Activated naive CD4-positive, alpha-beta T cell treated with anti-CD3 and anti-CD28 coated beads, Interleukin-2, amount 50 U/mL, for 72 hours (primary cell): ENCODE results near the gene PSD4. TPM values are rescaled to one million over a fixed set of nuclear protein-coding genes. Genes with fewer than 3 reads are reported as not detected.

Experiments used
- ATAC-seq, 2 donors: fragments of 150-1000 bp; cut with Tn5 transposase; 2 replicates each; pipeline ENCODE4 v1.10.0; 2021; ENCODE audit warnings: mild to moderate bottlenecking in 2 of 2, moderate library complexity in 2 of 2
- DNase-seq, 2 donors: peaks; one replicate each; pipeline ENCODE4 v3.0.0; 2021 to 2022; ENCODE audit warnings: low spot score in 2 of 2
- H3K27ac Mint-ChIP-seq, 2 donors: one replicate each; pipeline ENCODE4 v1.8.0; 2022; ENCODE audit warnings: mild to moderate bottlenecking in 2 of 2, mixed read lengths in 2 of 2
- H3K36me3 Mint-ChIP-seq, 2 donors: one replicate each; pipeline ENCODE4 v1.8.0; 2022; ENCODE audit warnings: mixed read lengths in 2 of 2
- H3K9me3 Mint-ChIP-seq, 2 donors: one replicate each; pipeline ENCODE4 v1.8.0; 2022; ENCODE audit warnings: mixed read lengths in 2 of 2
- total RNA-seq, 2 donors: library from RNA; stranded (reverse); gene quantifications; one replicate each; pipeline ENCODE4 v1.2.3, GENCODE V29; 2022

PSD4 gene
- total RNA-seq, 2 donors from 2014 or later, result 137 to 305 TPM

DNA sequence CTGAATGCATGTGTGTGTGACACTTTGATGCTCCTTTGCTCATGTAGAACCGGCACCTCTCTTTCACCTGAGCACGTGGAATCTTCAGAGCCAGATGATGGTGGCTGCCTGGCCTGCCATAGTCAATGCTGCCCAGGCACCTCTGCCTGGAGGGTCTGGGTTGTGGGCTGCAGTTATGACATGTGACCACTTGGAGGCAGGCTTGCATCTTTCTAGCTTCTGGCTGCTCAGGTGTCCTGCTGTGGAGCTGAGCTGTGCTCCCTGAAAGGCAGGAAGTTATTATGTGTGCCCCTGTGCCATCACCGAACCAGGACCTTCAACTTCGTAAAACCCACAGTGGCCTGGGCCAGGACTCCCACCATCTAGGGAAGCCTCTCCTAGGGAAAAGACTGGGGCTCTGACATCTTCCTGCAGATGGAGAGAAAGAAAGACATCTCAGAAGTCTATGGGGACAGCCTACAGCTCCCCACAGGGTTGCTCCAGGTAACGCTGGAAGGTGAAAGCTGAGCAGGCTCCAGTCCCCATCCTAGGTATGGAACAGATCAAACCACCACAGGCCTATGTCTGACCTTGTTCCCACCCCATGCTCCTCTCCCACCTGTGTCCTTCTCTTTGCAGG, 30.2 kb downstream of the PSD4 start:
- ATAC-seq (peak; percentile 72 to 78), DNase-seq (peak; percentile 70 to 73)
- H3K27ac Mint-ChIP-seq, result peak overlapping the region; percentile 22 to 70
- peaks cover 0 to 13% of the 10 kb centered on the region in 2 donors for H3K36me3 Mint-ChIP-seq
- H3K9me3 Mint-ChIP-seq, result no peaks in the 10 kb centered on the region

DNA sequence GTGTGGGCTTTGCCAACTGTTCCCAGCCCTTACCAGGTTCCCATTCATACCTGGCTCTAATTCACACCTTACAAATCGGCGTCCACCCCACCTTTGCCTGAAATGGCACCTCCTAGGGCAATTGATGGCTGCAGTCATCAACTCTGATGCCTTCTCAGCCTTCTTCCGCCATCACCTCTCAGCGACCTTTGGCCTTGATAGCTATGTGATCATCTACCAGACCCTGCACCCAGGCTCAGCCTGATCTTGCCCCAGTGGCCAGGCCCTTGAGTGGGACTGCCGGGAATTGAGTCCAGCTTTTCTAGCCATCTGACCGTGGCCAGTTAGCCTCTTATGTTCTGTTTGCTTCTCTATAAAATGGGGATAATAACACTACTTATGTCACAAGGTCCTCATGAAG, 32.5 kb downstream of the PSD4 start:
- peaks cover 0 to 7% of the 10 kb centered on the region in 2 donors for H3K36me3 Mint-ChIP-seq
- H3K27ac Mint-ChIP-seq, result peak overlapping the region; percentile 55 to 87

DNA sequence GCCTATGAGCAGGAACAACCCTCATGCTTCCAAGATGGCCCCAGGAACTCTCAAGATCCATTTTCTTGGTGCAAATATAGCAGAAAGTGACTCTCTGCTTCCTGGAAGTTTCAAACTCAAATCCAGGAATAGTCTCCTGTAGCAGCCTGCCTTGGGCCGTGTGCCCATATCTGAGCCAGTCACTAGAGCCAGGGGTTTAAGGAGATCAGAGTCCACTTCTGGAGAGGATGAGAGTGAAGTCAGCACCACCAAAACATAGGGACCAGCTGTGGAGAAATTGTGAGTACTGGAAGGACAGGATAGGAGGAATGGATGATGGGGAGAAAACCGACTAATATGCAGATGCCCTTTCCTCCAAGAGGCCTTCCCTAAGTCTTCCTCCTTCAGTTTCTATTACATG, 33.2 kb downstream of the PSD4 start:
- Mint-ChIP-seq H3K9me3 (no peaks in the 10 kb centered on the region), H3K27ac (peak overlapping the region in 1 of 2 donors; percentile 16), H3K36me3 (peaks cover 0 to 7% of the 10 kb centered on the region in 2 donors)
- no peak for DNase-seq
- ATAC-seq, result no peak

More for the DNA sequence above, 32.5 kb downstream of the PSD4 start:
- DNase-seq (no peak), ATAC-seq (no peak)
- H3K9me3 Mint-ChIP-seq, result no peaks in the 10 kb centered on the region

DNA sequence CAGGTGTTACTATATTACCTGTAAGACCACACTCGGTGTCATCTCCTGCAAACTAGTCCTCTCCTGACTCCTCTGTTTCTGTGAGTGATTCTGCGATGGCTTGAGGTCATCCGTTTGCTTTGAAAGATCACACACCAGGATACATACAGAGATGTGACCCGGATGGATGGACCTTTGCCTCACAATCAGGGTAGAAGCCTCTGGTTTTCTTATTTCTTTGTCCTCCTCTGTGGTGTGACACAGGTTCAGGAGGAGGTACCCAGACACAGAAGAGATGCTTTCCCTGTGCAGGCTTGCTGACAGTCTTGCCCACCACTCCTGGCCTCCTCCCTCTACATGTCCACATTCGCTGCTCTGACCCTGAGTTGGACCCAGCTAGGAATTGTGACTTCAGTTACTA, 34.6 kb downstream of the PSD4 start:
- ATAC-seq (no peak), DNase-seq (no peak)
- Mint-ChIP-seq H3K27ac (peak overlapping the region in 1 of 2 donors; percentile 28), H3K36me3 (no peaks in the 10 kb centered on the region), H3K9me3 (no peaks in the 10 kb centered on the region)

DNA sequence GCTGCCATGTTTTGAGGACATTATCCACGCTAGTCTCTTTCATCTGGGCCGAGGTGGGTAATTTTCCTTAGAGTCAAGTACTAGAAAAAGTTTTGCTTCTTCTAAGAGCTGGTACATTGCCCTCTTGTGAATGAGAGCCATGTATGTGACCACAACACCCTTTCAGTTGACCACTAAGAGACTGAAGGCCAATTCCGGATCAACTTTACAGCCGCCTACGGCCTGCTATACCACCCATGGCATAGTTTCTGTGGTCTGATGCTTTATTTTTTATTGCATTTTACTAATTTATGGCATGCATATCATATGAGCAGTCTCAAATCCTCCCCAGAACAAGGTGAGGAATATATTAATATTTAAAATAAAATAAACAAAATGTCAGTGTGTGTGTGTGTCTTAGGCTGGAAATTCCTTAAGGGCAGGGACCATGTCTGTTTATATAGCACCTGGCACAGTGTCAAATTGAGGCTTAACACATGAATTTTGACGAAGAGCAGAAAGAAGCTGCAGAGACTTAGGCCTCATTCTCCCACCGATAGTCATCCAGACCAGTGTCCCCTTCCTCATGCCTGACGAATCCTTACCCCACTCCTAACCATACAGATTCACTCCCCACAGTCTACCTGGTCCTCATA, 35.4 kb downstream of the PSD4 start:
- ATAC-seq, result no peak

DNA sequence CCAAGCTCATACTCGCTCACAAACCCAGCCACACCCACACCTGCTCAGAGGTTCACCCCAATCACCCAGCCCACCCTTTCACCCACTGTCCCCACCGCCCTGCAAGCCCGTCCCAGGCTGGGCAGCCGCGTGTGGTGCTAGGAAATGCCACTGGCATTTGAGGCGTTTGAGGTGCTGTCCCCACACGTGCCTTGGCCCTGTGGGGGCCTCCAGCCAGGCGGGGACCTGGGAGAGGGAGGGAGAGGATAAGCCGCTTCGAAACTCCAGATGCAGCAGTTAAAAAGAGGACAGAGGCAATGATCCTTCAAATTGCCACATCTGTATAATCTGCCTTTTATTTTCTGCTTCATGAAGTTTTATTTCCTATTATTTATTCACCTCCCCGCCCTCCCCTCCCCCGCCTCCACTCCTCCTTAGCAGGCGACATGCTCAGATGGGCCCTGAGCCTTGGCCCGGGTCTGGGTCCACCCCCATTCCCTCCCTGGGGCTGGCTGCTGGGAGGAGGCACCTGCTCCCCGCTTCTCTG, 35.9 kb downstream of the PSD4 start:
- Mint-ChIP-seq H3K27ac (peak overlapping the region; percentile 39 to 43), H3K9me3 (no peaks in the 10 kb centered on the region), H3K36me3 (no peaks in the 10 kb centered on the region)
- ATAC-seq, result peak in 1 of 2 donors; percentile 6
- no peak for DNase-seq

More for the DNA sequence above, 35.4 kb downstream of the PSD4 start:
- Mint-ChIP-seq H3K27ac (peak overlapping the region in 1 of 2 donors; percentile 39), H3K9me3 (no peaks in the 10 kb centered on the region), H3K36me3 (no peaks in the 10 kb centered on the region)
- DNase-seq, result no peak

DNA sequence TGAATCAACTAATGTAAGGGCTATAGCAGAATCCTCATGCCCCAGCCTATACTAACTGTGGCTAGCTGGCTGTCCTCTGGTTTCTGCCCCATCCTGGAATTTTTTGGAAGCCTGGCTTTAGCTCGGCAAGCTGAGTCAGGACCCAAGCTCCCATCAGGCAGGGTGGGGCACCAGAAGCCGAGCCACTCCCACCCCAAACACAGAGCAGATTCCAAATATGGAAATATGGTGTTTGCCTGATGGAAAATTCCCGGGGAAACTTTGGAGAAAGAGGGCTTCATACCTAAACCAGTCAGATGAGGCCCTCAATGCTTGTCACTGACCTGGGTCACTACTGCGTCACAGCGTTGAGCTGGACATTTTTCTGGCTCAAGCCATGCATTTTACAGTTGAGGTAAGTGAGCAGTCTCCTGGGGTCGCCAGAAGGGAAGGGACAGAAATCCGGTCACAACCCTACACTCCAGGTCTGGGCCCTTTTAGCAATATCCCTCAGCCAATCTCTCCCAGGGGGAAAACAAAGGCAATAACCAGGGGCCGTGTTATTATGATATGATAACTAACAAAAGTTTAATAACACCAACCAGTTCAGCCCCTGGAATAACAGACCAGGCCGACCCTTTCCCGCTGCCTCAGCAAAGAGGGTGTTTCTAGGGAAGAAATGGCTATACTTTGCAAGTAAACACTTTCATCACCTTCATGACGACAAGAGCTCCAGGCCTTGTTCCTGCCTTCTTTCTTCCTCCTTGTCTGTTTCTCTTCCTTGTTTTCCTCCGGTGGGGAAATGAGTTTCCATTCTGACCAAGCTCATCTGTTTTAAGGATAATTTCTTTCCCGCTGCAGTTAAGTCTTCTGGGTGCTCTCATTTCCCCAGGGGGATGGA, 37.7 kb downstream of the PSD4 start:
- Mint-ChIP-seq H3K9me3 (no peaks in the 10 kb centered on the region), H3K36me3 (no peaks in the 10 kb centered on the region), H3K27ac (no peak overlapping the region)
- DNase-seq, result no peak
- no peak for ATAC-seq

DNA sequence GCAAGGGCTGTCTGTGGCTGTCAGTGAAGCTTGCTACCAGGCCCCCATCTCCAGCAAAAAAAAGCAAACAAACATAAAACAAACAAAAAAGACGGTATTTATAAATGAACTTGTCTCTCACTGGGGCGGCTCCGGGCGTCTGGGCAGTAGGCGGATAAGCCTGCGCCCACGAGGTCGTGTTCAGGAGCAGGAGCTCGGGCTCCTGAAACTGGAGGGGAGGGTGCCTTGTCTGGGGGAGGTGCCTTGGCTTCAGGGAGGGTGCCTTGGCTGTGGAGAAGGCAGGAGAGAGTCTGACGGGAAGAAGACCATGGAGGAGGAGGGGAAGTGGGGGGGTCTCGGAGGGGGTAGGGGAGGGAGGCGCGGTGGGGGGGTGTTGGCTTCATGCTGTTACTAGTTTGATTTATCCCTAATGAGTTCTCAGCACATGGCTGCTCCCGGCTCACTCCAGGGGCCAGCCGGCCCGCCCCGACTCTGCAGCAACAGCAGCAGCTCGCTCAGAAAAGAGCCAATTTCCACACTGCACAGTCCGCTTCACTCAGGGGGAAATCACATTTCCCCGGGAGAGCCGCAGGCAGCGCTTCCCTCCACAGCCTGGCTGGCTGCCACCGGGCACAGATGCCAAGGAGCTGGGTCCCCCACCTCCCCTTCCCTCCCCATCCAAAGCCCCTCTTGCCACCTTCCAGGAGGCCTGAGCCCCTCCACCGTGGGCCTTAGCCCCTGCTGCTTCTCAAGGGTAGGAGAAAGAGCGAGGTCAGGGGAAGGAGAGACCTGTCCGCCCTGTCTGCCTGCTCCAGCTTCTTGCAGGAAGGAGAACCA, 38.7 kb downstream of the PSD4 start:
- H3K36me3 Mint-ChIP-seq, result no peaks in the 10 kb centered on the region
- H3K9me3 Mint-ChIP-seq, result no peaks in the 10 kb centered on the region
- H3K27ac Mint-ChIP-seq, result no peak overlapping the region
- ATAC-seq (no peak), DNase-seq (no peak)

DNA sequence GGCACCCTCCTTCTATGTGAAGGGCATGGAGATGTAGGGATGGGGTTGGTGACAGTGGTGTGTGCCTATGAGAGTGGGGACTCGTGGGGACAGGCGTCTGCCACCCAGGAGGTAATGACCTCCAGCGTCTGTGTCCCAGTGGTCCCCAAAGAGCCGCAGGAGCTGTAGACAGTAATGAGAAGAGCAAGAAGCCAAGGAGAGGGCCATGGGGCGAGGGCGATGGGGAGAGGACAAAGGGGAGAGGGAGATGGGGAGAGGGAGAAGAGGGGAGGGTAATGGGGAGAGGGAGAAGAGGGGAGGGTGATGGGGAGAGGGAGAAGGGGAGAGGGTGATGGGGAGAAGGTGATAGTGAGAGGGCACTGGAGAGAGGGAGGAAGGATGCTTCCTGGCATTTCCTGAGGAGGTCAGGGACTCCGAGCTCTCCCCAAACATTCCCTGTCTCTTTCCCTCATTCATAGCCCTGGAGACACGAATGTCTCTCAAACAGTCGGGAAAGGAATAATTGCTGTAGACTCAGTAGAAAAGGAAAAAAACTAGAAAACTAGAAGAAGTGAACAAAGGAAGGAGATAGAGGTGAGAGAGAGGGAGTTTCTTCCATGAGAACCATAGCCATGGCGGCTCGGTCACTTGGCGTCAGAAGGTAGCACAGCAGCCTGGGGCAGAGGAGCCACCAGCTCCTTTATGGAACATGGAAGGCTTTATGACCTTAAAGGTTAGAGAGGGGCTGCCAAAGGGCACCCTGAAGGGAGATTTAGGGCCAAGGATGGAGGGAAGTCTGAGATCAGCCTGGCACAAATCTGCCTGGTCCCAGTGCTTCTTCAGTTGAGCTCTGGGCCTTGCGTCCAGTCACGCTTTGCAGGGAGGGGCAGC, 39.5 kb downstream of the PSD4 start:
- Mint-ChIP-seq H3K27ac (peak overlapping the region in 1 of 2 donors; percentile 9), H3K9me3 (no peaks in the 10 kb centered on the region), H3K36me3 (no peaks in the 10 kb centered on the region)
- no peak for DNase-seq
- no peak for ATAC-seq

DNA sequence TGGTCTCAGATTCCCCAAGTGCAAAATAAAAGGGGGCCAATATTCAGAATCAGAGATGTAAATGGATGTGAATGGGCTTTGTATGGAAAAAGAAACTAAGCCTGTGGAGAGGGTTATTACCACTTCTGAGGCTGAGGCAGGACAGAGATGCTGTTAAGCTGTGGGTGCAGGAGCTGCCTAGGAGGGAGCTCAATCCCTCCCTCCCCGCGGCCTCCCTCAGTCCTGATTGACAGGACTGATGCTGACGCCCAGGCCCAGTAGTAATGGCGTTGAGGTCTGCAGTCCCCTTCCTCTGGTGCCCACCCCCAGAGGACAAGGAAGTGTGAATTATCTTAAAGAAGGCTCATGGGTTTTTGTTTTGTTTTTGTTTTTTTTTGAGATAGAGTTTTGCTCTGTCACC, 40.4 kb downstream of the PSD4 start:
- Mint-ChIP-seq H3K36me3 (no peaks in the 10 kb centered on the region), H3K9me3 (no peaks in the 10 kb centered on the region), H3K27ac (peak overlapping the region in 1 of 2 donors; percentile 27)
- ATAC-seq, result no peak
- DNase-seq, result no peak

DNA sequence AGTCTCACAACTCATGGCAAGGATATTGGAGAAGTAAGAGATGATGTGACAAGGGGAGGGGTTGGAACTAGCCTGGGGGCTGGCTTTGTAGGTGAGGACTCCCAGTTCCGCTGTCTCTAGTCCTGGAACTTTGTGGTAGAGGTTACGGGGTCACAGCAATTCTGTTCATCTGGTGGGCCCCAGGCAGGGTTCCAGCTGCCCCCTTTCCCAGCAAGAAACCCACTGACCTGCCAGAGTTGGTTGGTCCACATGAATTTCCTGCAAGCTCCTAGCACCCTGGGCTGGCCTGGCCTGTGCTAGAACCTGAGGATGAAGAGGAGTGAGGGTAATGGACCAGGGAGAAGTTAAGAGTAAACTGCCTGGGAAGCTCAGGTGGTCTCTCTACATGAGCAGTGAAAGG, 41.3 kb downstream of the PSD4 start:
- peak overlapping the region in 1 of 2 donors; percentile 27 for H3K27ac Mint-ChIP-seq
- ATAC-seq (no peak), DNase-seq (no peak)
- no peaks in the 10 kb centered on the region for H3K36me3 Mint-ChIP-seq
- no peaks in the 10 kb centered on the region for H3K9me3 Mint-ChIP-seq

DNA sequence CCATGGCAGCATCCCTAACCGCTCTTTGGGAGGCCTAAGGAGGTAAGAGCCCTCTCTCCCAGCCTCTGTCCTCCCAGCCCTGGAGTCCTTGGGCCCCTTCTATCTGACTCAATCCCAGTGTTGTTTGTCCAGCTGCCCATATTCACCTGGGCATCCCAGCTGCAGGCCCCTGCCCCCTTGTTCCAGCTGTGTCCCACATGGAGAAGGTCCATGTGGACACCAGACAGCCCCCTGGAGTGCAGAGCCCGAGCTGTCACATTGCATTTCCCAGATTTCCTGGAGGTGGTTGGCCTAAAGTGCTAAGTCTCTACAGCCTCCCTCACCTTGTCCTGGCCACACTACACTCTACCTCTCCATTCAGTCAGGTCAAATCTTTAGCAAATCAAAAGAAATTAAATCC, 42.5 kb downstream of the PSD4 start:
- ATAC-seq (no peak), DNase-seq (no peak)
- no peak overlapping the region for H3K27ac Mint-ChIP-seq
- no peaks in the 10 kb centered on the region for H3K9me3 Mint-ChIP-seq
- no peaks in the 10 kb centered on the region for H3K36me3 Mint-ChIP-seq

DNA sequence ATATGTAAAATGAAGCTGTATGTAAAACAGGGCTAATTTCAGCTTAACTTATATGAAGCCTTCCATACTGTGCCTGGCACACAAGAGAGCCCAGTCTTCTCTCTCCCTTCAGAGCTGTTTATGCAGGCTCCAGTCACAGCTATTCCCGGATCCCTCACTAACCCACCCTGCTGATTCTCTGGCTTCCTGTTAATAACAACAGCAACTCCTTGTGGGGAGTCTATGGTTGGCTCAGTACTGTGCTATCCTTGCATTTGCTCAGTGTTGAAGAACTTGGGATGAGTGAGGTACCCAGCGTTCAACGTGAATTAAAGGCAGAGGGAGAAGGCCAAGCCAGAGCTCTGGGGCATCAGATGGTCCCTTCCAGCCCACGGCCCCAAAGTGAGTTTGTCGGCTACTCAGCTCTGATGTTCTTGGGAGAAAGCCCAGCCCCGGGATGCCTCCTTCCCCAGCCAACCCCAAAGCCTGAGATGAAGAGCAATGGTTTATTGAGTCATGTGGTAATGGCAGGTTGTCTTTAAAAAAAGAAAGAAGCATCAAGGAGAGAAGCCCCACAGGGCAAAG, 43.2 kb downstream of the PSD4 start:
- ATAC-seq, result no peak
- no peaks in the 10 kb centered on the region for H3K9me3 Mint-ChIP-seq
- no peak for DNase-seq
- H3K36me3 Mint-ChIP-seq, result no peaks in the 10 kb centered on the region
- H3K27ac Mint-ChIP-seq, result no peak overlapping the region

DNA sequence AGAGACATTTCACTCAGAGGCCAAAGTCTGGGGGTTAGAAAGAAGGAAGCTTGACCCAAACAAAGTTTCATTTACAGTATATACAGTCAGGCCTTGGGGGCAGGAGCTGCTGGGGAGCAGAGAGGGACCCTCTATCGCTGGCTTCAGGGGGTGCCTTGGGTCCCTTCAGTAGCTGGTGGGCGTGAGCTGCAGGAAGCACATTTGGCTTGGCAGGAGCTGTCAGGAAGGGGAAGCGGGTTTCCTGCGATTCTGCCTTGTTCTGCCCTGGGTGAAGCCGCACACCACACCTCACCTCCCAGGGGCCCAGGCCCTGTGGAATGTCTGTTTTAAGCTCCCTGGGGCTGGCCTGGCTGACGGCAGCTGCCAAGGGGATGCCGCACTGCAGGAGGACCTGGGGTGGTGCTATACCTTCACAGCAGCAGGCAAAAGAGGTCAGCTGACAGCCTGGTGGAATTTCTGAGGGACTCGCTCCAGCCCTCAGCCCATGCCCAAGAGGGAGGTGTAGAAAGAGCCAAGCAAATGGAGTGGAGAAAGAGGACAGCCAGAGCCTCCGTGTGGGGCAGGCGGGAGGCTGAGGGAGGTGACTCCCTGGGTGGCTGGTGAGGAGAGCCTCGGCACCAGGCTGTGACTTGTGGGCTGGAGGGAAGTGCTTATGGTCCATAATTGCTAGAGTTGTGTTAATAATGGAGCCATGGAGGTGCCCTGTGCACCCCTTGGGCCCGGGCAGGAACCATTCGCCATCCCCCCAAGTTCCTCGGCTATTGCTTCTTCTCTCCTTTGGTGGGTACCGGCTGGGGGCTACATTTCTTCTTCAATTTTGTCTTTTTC, 43.9 kb downstream of the PSD4 start:
- Mint-ChIP-seq H3K36me3 (no peaks in the 10 kb centered on the region), H3K27ac (peak overlapping the region in 1 of 2 donors; percentile 52), H3K9me3 (no peaks in the 10 kb centered on the region)
- ATAC-seq (peak in 1 of 2 donors; percentile 16), DNase-seq (no peak)
